Glomerular endothelial cell (primary cell): ENCODE data around the gene MYL9. TPM values are rescaled to one million over a fixed set of nuclear protein-coding genes. Genes with fewer than 3 reads are reported as not detected.
"Not testable (repeated sequence)": the region's sequence is repeated elsewhere in the genome, so short reads cannot be mapped to it uniquely, and the experiment has no call there.

ENCODE experiments used
- DNase-seq: peaks from one replicate; pipeline ENCODE4 v3.0.0-alpha.2; 2011; ENCODE audit warnings: low read depth, low spot score; ENCODE audit errors: extremely low read depth
- total RNA-seq: library from RNA; depleted of rRNA; stranded (reverse); fragments of >200 nt; gene quantifications from 2 replicates; pipeline ENCODE4 v1.2.3, GENCODE V29; 2015

The MYL9 gene
- 51.2 and 91.8 TPM in 2 replicates for total RNA-seq

- DNase-seq = no peak
These were observed at the start of gene MYL9 for GRCh38 chr20:36541227-36541767. TSS of gene MYL9 (plus strand) at chr20:36541519. CDS start at chr20:36544885, 3,366 bp downstream.

- no peak for DNase-seq
These were observed 49.3 kb upstream of the MYL9 start for GRCh38 chr20:36491901-36492617.

GRCh38 chr20:36493051-36493800 lies 48.1 kb upstream of the MYL9 start:
- no peak for DNase-seq

GRCh38 chr20:36493801-36494114 lies 47.6 kb upstream of the MYL9 start:
- no peak for DNase-seq

GRCh38 chr20:36496707-36497669 lies 44.3 kb upstream of the MYL9 start:
- no peak for DNase-seq

GRCh38 chr20:36497856-36498255 lies 43.5 kb upstream of the MYL9 start:
- no peak for DNase-seq

GRCh38 chr20:36498386-36499179 lies 42.7 kb upstream of the MYL9 start:
- no peak for DNase-seq

GRCh38 chr20:36499211-36499610 lies 42.1 kb upstream of the MYL9 start:
- no peak for DNase-seq

GRCh38 chr20:36499723-36500501 lies 41.4 kb upstream of the MYL9 start:
- no peak for DNase-seq

- no peak for DNase-seq
These were observed 39.8 kb upstream of the MYL9 start for GRCh38 chr20:36501367-36502006.

- no peak for DNase-seq
These were observed 37.0 kb upstream of the MYL9 start for GRCh38 chr20:36504295-36504694.

- DNase-seq = no peak
These were observed 35.1 kb upstream of the MYL9 start for GRCh38 chr20:36506253-36506652.

GRCh38 chr20:36507746-36508145 lies 33.6 kb upstream of the MYL9 start:
- no peak for DNase-seq

- DNase-seq = no peak
These were observed 22.2 kb upstream of the MYL9 start for GRCh38 chr20:36519012-36519719.

GRCh38 chr20:36519944-36520343 lies 21.4 kb upstream of the MYL9 start:
- no peak for DNase-seq

GRCh38 chr20:36521526-36521925 lies 19.8 kb upstream of the MYL9 start:
- no peak for DNase-seq

- not testable (repeated sequence) for DNase-seq
These were observed 18.9 kb upstream of the MYL9 start for GRCh38 chr20:36522412-36522811.

GRCh38 chr20:36523341-36523740 lies 18.0 kb upstream of the MYL9 start:
- DNase-seq = no peak
